Activated effector memory CD4-positive, alpha-beta T cell treated with Interleukin-2 at 50 U/mL for 16 hours (primary cell): ENCODE measurements around the gene CFAP46.
"Not testable (repeated sequence)": the region's sequence is repeated elsewhere in the genome, so short reads cannot be mapped to it uniquely, and the experiment has no call there.

Source experiments
- DNase-seq: peaks from one replicate; pipeline ENCODE4 v3.0.0-alpha.2; 2020

Gene CFAP46

DNA sequence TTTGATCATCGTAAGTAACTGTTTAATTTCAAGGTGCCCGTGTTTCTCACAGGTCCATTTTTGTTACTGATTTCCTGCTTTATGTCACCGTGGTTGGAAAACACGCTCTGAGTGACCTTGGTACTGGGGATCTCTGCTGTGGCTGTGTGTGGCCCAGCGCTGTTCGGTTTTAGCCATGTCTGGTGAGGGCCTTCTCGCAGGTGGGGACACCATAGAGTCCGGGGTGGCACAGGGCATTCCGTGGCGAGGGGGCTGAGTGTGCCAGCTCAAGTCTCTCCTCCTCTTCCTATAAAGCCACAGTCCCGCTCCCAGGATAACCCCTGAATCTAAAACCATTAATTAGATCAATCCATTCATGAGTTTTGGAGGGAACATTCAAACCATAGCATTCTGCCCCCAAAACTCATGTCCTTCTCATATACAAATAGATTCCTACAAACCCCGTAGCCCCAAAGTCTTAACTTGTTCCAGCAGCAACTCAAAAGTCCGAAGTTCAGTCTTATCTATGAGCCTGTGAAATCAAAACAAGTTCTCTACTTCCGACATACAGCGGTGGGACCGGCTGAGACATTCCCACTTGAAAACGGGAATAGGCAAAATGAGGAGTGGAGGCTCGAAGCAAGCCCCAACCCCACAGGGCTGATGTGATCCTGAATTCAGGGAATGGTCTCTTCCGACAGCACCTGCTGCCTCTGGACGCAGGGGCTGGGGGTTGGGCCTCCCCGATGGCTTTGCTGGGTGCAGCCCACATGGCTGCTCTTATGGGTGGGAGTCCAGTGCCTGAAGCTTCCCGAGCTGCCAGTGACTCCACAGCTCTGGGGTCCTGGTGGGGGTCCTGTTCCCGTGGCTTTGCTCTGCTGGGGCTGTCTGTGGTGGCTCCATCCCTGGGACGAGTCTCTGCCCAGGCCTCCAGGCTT lies 101.4 kb downstream of the CFAP46 start:
- no peak for DNase-seq

DNA sequence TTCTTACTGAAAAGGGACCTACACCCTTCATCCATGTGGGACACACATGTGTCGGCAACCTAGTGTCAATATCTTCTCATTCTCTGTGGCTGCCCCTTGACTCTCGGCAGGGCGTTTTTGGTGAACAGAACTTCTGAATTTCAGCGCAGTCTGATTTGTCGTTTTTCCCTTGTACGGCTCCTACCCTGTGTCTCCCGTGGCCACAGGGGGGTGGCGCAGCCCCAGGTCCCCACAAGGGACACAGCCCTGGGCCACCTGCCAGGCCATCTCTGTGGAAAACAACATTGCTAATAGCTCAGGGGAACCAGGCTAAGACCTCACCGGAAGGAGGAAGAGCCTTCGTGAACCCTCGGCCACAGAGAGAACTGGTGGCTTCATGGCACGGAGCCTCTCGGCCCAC lies 103.3 kb downstream of the CFAP46 start:
- no peak for DNase-seq

DNA sequence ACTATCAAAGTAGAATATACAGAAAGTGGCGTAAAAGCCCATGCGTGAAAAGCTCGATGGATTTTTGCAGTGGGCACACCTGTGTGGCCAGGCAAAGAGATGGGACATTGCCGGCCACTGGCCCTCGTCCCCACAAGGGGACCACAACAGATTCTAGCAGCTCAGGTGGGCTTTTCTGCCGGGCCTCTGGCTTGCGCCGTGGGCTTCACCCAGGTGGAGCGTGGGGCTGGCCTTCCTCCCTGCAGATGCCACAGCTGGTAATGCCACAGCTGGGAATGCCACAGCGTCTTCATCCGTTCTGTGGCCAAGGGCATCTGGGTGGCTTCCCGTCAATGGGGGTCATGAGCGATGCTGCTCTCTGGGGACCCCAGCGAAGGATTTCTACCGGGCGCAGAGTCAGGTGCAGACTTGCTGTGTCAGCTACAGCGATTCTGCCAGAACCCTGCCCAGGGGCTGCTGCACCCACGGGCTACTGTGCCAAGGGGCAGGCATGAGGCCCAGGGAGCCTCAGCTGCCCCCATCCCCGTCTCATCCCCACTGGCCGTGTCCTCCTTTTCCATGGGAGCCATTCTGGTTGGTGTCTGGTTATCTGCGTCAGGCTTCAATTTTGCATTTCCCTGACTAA lies 103.9 kb downstream of the CFAP46 start:
- no peak for DNase-seq

DNA sequence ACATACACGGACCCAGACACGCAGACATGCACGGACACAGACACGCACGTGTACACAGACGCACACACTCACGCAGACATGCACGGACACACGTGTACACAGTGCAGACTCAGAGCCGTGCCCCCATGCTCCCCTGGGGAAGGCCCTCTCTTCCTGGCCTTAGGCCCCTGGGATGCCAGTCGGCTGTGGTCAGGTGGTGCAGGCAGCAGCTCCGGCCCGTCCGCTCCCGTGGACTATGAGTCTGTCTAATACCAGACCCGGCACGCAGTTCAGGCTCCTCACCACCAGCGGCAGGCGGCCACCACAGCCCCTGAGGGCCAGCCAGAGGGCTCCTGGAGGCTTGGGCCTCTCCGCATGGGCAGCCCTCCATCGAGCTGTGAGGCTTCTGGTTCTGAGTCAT lies 104.5 kb downstream of the CFAP46 start:
- DNase-seq = no peak

DNA sequence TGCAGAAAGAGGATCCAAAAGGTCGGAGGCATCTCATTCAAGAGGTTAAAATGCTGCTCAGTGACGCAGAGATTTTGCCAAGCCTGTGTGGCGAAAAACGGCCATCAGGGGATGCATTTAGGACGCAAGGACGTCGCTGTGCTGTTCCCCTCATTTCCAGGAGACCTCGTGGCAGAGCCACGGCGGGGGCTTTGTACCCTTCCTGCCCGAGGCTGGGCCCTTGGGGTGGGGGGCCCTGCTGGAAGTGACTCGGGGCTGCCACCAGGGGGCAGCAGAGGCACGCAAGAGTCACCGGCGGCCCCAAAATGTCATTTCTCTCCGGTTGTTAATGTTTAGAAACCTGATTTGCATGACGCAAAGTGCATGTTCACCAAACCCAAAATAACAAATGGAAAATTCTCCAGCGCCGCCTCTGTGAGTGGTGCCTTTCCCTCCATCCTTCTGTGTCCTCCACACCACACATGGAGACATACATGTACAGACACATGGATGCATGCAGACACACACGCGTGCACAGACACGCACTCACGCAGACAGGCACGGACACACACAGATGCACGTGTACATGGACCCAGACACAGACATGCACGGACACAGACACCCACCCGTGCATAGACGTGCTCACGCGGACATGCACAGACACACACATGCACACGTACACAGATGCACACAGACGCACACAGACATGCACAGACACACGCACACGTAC lies 105.4 kb downstream of the CFAP46 start:
- DNase-seq = peak; percentile 1

DNA sequence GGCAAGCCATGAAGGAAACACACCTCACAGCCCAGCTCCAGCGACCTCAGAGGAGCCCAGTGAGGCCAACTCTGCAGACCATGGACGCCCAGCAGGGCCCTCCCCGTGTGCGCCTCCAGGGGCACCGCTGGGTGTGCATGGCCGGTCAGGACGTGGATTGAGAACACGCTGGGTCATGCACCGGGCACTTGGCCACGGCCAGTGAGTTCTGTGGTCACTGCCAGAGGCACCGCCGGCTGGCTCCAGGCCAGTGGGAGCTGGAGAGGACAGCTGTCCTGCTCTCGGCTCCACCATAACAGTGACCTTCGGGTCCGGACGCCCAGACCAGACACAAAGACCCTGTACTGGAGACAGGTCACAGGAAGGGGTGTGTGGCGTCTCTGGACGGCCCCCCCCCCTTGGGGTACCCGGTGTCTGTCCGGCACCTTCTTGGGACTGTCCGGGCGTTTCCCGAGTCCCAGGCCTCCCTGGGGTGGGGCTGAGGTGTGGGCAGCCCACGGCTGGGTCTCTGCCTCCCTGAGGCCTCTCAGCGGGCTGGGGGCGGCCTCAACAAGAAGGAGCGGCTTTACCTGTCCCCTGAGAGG lies 106.0 kb downstream of the CFAP46 start:
- no peak for DNase-seq

DNA sequence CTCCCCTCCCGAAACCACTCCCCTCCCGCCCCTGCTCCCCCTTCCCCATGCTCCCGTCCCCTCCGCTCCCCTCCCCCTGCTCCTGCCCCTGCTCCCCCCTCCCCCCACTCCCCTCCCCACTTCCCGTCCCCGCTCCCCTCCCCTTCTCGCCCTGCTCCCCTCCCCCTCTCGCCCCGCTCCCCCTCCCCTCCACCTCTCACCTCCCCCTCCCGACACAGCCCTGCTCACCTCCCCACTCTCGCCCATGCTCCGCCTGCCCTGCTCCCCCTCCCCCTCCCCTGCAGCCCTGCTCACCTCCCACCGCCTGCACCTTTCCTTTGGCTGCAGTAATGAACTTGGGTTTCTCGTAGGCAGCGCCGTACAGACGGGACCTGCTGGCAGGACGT lies 106.5 kb downstream of the CFAP46 start:
- no peak for DNase-seq

DNA sequence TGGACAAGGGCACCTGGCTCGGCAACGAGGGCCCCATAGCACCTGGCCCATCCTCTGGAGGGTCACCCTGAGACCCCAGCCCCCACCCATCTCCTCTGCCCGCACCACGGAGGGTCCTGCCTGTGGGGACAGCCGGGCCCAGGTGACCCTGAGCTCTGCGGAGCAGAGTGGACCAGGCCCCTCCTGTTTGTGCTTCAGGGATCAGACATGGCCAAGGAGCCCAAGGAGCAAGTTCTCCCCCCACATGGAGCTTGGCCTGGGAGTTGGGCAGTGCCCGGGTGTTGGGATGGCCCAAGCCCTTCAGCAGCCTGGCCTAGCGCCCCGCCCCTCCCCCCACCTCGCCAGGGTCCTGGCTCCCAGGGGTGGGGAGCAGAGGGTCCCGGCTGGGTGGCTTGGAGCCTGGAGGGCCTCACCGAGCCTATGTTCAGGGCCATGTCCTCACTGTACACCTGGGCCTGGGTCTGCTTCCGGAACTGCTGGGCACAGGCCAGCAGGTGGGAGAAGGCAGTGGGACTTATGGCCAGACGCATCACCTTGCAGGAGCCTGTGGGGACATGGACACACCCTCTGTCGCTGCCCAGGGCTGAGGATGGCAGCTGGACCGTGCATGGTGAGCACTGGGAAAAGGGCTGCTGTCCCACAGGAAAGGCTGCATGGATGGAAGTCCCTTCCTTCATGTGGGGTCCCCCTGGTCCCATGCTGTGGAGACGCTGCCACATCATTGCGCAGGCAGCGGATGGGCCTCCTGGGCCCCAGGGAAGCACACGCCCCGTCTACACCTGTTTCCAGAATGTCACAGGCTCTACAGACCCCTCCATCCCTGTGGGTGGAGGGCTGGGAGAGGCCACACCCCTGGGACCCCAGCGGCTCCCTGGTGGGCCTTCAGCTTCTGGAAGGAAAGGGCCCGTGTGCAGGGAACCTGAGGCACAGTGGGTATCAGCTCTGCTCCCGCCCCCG lies 107.2 kb downstream of the CFAP46 start:
- no peak for DNase-seq

DNA sequence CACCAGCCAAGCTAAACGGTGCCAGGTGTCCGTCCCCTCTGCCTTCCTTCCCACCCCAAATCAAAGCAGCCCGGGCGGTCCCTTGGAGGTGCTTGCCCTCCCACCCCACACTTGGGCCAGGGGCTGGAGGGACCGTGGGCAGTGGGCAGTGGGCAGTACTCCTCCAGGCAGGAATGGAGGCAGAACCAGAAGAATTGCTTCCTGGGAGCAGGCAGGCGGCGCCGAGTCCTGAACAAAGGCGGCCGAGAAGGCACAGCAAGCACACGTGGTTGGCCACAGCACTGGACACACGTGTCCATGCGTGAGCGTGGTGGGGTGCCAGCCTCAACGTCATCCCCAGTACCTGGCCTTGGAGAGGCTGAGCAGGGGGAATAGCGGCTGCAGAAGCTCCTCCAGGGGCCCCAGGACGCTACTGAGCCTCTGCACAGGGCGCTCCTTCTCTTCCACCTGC lies 108.0 kb downstream of the CFAP46 start:
- no peak for DNase-seq

DNA sequence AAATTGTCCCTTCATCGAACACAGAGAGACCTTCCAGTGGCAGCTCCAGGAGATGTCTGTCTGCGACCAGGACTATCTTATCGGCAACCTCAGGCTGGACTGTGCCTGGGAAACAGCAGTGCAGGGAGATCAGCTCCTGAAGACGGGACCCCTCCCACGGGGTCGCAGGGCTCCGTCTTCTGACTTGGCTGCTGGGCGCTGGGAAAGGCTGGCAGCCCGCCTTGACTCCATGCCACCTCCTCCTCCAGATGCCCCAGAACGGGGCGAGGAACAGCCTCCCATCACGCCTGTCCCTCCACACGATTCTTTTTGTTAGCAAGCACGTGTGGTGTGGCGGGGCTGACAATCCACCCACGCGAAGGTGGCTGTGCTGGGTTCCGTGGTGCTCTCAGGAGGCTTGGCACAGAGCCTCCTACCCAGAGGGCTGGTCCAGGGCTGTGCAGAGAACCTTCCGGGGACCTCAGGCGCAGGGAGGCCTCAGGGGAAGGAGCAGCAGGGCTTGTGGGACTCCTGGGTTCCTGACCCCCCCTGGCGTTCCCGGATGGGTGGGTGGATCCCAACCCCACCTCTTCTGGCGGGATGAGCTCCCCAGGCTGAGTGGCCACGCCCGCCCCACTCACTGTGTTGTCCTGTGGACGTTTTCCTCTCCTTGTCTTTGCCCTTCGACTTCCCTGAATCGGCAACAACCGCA lies 108.8 kb downstream of the CFAP46 start:
- no peak for DNase-seq

DNA sequence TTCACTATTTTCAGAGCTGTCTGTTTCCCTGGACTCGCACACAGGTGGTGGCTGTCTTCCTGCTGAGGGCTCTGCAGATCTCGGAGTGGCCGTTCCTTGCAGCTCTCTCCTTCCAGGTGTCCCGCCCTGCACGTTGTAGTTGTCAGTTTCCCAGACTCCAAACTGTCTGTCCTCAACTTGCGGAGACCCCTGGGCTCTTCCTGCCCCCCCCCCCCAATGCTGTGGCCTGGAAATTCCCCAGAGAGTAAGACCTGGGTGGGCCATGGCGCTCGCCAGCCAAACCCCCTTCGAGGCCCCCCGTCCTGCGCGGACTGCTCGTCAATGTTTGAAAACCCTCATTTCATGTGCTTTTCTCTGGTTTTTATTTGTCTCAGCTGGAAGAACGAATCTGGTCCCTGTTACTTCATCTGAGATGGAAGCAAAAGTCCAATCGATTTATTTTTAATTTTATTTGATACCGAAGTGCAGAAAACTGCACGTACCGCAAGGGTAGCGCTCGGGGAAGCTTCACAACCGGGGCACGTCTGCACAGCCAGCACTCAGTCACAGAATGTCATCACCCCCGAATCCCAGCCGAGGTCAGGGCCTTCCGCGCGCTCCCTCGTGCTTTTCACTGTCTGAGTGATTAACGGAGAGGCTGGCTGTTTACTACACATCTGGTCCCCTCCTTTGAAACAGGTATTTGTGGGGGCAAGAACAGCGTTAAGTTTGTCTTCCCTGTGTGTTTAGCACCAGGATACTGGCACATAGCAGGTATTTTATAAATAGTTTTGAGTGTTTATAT lies 110.0 kb downstream of the CFAP46 start:
- no peak for DNase-seq

DNA sequence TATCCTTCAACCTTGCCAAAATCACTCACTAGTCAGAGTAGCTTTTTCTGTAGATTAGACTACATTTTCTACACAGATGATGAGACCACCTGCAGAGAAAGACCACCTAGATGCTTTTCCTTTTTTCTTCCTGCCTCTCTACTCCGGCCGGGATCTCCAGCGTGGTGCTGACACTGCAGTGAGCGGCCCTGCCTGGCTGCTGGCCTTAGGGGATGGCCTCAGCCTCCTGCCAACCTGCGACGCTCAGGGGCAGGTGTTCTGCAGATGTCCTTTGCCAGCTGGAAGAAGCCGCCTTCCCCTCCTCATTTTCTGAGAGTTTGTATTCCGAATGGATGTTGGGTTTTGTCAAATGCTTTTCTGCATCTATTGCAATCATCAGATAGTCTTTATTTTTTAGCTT lies 113.0 kb downstream of the CFAP46 start:
- DNase-seq = no peak

DNA sequence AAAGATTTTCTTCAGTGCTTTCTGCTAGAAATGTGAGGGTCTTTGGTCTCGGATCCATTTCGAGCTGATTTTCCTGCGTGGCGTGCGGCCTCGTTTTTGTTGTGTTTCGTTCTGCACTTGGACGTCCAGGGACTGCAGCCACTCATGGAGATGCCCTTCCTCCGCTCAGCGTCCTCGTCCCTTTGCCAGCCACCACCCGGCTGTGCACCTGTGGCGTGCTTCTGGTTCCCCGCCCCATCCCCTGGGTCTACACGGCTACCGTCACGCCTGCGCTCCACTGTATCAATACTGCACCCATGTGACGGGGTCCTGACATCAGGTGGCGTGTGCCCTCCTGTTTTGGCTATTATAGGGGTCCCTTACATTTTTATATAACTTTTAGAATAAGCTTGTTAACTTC lies 113.7 kb downstream of the CFAP46 start:
- DNase-seq = no peak

DNA sequence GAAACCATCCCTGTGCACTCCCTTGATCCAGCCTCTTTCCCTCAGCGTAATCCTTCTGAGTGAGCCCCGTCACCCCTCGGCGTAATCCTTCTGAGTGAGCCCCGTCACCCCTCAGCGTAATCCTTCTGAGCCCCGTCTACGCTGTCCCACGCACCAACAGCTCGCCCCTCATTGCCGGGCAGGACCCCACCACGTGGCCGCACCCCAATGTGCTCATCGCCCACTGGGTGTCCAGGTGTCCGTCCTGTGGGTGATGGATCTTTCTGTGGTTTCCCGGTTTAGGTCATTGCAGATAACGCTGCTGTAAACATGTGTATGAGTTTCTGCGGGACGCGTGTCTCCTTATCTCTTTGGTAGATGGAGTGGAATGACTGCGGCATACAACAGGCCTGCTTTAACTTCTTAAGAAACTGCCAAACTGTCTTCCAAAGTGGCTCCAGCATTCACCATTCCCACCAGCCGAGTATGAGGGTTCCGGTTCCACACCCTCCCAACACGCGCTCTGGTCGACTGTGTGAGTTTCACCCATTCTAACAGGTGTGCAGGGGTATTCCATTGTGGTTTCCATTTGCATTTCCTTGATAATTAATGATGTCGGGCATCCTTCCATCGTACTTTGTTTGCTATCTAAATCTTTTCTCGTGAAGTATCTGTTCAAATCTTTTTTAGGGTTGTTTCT lies 114.4 kb downstream of the CFAP46 start:
- DNase-seq = no peak

DNA sequence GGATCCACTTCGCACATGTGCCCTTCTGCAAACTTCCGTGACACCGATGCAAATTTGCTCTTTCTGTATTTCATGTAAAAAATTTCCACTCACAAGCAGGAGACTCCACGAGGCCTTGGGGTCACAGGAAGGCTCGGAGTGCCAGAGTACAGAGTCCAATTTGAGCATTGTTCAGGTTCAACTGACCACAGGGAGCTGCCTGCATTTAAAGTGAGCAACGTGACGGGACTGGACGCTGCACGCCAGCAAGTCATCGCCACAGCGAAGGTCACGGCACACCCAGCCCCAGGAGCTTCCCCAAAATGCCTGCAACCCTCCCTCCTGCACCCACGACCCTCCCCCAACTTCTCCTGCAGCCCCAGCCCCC lies 115.0 kb downstream of the CFAP46 start:
- DNase-seq = no peak

DNA sequence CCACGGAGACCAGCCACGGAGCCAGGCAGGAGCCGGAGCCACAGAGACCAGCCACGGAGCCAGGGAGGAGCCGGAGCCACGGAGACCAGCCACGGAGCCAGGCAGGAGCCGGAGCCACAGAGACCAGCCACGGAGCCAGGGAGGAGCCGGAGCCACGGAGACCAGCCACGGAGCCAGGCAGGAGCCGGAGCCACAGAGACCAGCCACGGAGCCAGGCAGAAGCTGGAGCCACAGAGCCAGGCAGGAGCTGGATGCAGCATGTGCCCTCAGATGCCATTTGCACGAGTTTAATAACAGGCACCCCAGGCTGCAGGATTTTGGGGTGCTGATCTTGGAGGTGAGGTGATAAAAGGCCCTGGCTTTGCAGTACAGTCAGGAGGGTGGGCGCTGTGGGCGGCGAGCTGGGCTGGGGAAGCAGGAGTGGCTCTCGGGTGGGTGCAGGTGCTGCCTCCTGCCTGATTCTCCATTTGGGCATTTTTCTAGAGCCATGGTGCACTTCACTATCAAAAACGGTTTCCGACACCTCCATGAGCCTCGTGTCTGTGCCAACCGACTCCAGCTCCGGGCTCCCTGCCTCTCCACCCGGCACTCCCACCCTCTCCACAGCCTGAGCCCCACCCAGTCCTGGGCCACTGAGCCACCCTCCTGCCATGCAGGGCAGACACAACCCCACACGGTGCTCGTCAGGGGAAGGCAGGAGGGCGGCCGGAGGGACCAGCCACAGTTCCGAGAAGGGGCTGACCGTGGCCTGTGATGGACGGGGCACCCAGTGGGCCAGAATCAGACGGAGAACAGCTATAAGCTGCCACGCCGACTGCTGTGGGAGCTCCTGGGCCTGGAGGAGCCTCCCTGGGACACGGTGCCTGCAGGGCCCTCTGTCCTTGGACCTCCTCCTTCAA lies 115.6 kb downstream of the CFAP46 start:
- no peak for DNase-seq

DNA sequence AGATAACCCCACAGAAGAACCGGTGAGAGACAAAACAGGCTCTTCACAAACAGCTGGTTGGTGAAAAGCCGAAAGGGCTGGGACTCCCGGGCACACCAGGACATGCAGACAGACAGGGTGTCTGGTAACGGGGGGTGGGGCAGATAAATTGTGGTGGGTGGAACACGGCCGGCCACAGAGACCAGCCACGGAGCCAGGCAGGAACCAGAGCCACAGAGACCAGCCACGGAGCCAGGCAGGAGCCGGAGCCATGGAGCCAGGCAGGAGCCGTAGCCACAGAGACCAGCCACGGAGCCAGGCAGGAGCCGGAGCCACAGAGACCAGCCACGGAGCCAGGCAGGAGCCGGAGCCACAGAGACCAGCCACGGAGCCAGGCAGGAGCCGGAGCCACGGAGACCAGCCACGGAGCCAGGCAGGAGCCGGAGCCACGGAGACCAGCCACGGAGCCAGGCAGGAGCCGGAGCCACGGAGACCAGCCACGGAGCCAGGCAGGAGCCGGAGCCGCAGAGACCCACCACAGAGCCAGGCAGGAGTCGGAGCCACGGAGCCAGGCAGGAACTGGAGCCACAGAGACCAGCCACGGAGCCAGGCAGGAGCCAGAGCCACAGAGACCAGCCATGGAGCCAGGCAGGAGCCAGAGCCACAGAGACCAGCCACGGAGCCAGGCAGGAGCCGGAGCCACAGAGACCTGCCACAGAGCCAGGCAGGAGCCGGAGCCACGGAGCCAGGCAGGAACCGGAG lies 116.4 kb downstream of the CFAP46 start:
- DNase-seq = not testable (repeated sequence)

DNA sequence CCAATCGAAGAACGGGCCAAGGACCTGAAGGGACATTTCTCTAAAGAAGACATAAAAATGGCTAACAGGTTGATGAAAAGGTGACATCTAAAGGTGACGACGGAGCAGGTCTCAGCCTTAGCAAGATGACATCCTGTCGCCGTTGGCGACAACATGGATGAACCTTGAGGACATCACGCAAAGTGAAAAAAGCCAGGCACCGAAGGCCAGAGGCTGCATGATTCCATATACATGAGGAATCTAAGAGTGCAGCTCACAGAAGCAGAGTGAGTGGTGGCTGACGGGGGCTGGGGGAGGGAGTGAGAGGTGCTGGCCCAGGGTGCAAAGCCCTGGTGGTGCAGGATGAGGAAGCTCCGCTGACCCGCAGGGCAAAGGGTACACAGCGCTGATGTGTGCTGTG lies 122.3 kb downstream of the CFAP46 start:
- DNase-seq = no peak
